Trophoblast cell (in vitro differentiated cells and primary cell): ENCODE data around the gene LCE1A.

Experiments used
- DNase-seq, 2 donors: peaks; one replicate each; pipeline ENCODE4 v3.0.0-alpha.2; 2016
- H2AFZ ChIP-seq: 2 replicates; pipeline ENCODE4 v1.6.1; 2013; ENCODE audit warnings: low read length, moderate library complexity, mild to moderate bottlenecking; ENCODE audit not compliant: insufficient read depth, poor library complexity
- H2AK5ac ChIP-seq: 2 replicates; pipeline ENCODE4 v1.6.1; 2013; ENCODE audit warnings: mild to moderate bottlenecking, low read length
- H2BK120ac ChIP-seq: 2 replicates; pipeline ENCODE4 v1.6.1; 2013; ENCODE audit warnings: low read length, mild to moderate bottlenecking, moderate library complexity; ENCODE audit not compliant: insufficient read depth, poor library complexity
- H2BK12ac ChIP-seq: 2 replicates; pipeline ENCODE4 v1.6.1; 2013; ENCODE audit warnings: mild to moderate bottlenecking, low read length, moderate library complexity
- H2BK5ac ChIP-seq: 2 replicates; pipeline ENCODE4 v1.6.1; 2013; ENCODE audit warnings: low read length, low read depth, moderate library complexity, mild to moderate bottlenecking; ENCODE audit not compliant: poor library complexity
- H3K14ac ChIP-seq: 2 replicates; pipeline ENCODE4 v1.6.1; 2013; ENCODE audit warnings: mild to moderate bottlenecking, low read length
- H3K18ac ChIP-seq: 2 replicates; pipeline ENCODE4 v1.6.1; 2013; ENCODE audit warnings: mild to moderate bottlenecking, low read length
- H3K23ac ChIP-seq: 2 replicates; pipeline ENCODE4 v1.6.1; 2013; ENCODE audit warnings: low read length
- H3K27ac ChIP-seq: 2 replicates; pipeline ENCODE4 v1.5.1; 2013; ENCODE audit warnings: low read depth, mild to moderate bottlenecking, inconsistent platforms, low read length, moderate library complexity
- H3K27me3 ChIP-seq: 2 replicates; pipeline ENCODE4 v1.6.1; 2013; ENCODE audit warnings: inconsistent platforms, mild to moderate bottlenecking, low read length, moderate library complexity; ENCODE audit not compliant: insufficient read depth
- H3K36me3 ChIP-seq, 2 experiments: 1 replicate in 1 of 2; 2 replicates in 1 of 2; pipeline ENCODE4 v1.6.1; 2013; ENCODE audit warnings: low read length in 2 of 2, mild to moderate bottlenecking in 2 of 2, moderate library complexity in 1 of 2; ENCODE audit not compliant: insufficient read depth in 2 of 2, control insufficient read depth in 1 of 2
- H3K4ac ChIP-seq: 2 replicates; pipeline ENCODE4 v1.6.1; 2013; ENCODE audit warnings: low read depth, mild to moderate bottlenecking, low read length, moderate library complexity
- H3K4me1 ChIP-seq, 2 experiments: 1 replicate in 1 of 2; 2 replicates in 1 of 2; pipeline ENCODE4 v1.6.1; 2013; ENCODE audit warnings: low read length in 2 of 2, mild to moderate bottlenecking in 2 of 2, moderate library complexity in 1 of 2; ENCODE audit not compliant: insufficient read depth in 2 of 2, control insufficient read depth in 1 of 2
- H3K4me2 ChIP-seq: 2 replicates; pipeline ENCODE4 v1.6.1; 2013; ENCODE audit warnings: inconsistent platforms, mild to moderate bottlenecking, low read length, moderate library complexity
- H3K4me3 ChIP-seq: 2 replicates; pipeline ENCODE4 v1.5.1; 2013; ENCODE audit warnings: mild to moderate bottlenecking, low read depth, low read length, inconsistent platforms
- H3K79me1 ChIP-seq: one replicate; pipeline ENCODE4 v1.6.1; 2013; ENCODE audit warnings: low read length
- H3K79me2 ChIP-seq: 2 replicates; pipeline ENCODE4 v1.6.1; 2013; ENCODE audit warnings: low read length, mild to moderate bottlenecking; ENCODE audit not compliant: control insufficient read depth, insufficient read depth, poor library complexity
- H3K9ac ChIP-seq: 2 replicates; pipeline ENCODE4 v1.6.1; 2013; ENCODE audit warnings: mild to moderate bottlenecking, low read length
- H3K9me3 ChIP-seq: 2 replicates; pipeline ENCODE4 v1.6.1; 2013; ENCODE audit warnings: low read depth, mild to moderate bottlenecking, control low read depth, inconsistent platforms, low read length; ENCODE audit not compliant: insufficient read depth
- H4K12ac ChIP-seq: 2 replicates; pipeline ENCODE4 v1.6.1; 2013; ENCODE audit warnings: low read depth, mild to moderate bottlenecking, low read length, moderate library complexity
- H4K8ac ChIP-seq: 2 replicates; pipeline ENCODE4 v1.6.1; 2013; ENCODE audit warnings: low read depth, mild to moderate bottlenecking, low read length, moderate library complexity
- H4K91ac ChIP-seq: one replicate; pipeline ENCODE4 v1.6.1; 2013; ENCODE audit warnings: low read depth, mild to moderate bottlenecking, low read length, moderate library complexity
- WGBS: extraction: QIAGEN DNeasy Blood & Tissue Kit; methylation state at CpG from one replicate; pipeline ENCODE4 v1.1.7; 2013; ENCODE audit warnings: missing lambda C conversion rate; ENCODE audit not compliant: insufficient read length, insufficient coverage; ENCODE audit errors: extremely low coverage; 5-methylcytosine and 5-hydroxymethylcytosine counted together

The LCE1A gene

GRCh38 chr1:152871731-152872126, 44.5 kb downstream of the LCE1A start:
- Histone ChIP-seq H2BK12ac (no peak overlapping the region), H3K4me3 (no peak overlapping the region), H3K4me1 (no peaks in the 10 kb centered on the region), H3K23ac (no peak overlapping the region), H3K36me3 (no peaks in the 10 kb centered on the region), H3K4ac (no peak overlapping the region), H3K4me2 (no peak overlapping the region), H4K8ac (no peak overlapping the region), H3K18ac (no peak overlapping the region), H3K27ac (no peak overlapping the region), H2AK5ac (no peak overlapping the region), H3K9me3 (peaks cover 2% of the 10 kb centered on the region), H3K9ac (no peak overlapping the region), H4K12ac (no peak overlapping the region), H2BK120ac (no peak overlapping the region), H3K27me3 (no peaks in the 10 kb centered on the region), H4K91ac (no peak overlapping the region), H2AFZ (no peak overlapping the region), H3K79me1 (no peaks in the 10 kb centered on the region), H2BK5ac (no peak overlapping the region), H3K14ac (no peak overlapping the region), H3K79me2 (no peaks in the 10 kb centered on the region)
- DNase-seq = no peak
- no CpG with 5 or more reads among the region's 6 CpGs for whole genome bisulfite sequencing

- Histone ChIP-seq H3K4me3 (no peak overlapping the region), H3K23ac (no peak overlapping the region), H3K27me3 (no peaks in the 10 kb centered on the region), H3K27ac (no peak overlapping the region), H3K4me1 (no peaks in the 10 kb centered on the region), H3K36me3 (no peaks in the 10 kb centered on the region), H3K4me2 (no peak overlapping the region), H2AK5ac (no peak overlapping the region), H3K4ac (no peak overlapping the region), H4K12ac (no peak overlapping the region), H3K9me3 (no peaks in the 10 kb centered on the region), H2BK12ac (no peak overlapping the region), H3K18ac (no peak overlapping the region), H4K8ac (no peak overlapping the region), H3K79me2 (no peaks in the 10 kb centered on the region), H3K9ac (no peak overlapping the region), H3K14ac (no peak overlapping the region), H2BK5ac (no peak overlapping the region), H3K79me1 (no peaks in the 10 kb centered on the region), H4K91ac (no peak overlapping the region), H2BK120ac (no peak overlapping the region), H2AFZ (no peak overlapping the region)
- no peak for DNase-seq
Measured at GRCh38 chr1:152873495-152873894, 46.2 kb downstream of the LCE1A start.

- H4K91ac ChIP-seq = no peak overlapping the region
- H3K23ac ChIP-seq = no peak overlapping the region
- H4K8ac ChIP-seq = no peak overlapping the region
- no peak overlapping the region for H3K9ac ChIP-seq
- peaks cover 5% of the 10 kb centered on the region for H3K9me3 ChIP-seq
- no peak overlapping the region for H3K27ac ChIP-seq
- no peak overlapping the region for H2AFZ ChIP-seq
- H3K79me2 ChIP-seq = no peaks in the 10 kb centered on the region
- no peak overlapping the region for H2BK12ac ChIP-seq
- H3K18ac ChIP-seq = no peak overlapping the region
- H3K4me1 ChIP-seq = no peaks in the 10 kb centered on the region
- H2BK120ac ChIP-seq = no peak overlapping the region
- H3K79me1 ChIP-seq = no peaks in the 10 kb centered on the region
- no peaks in the 10 kb centered on the region for H3K27me3 ChIP-seq
- H3K4me2 ChIP-seq = no peak overlapping the region
- no peak overlapping the region for H2AK5ac ChIP-seq
- H4K12ac ChIP-seq = no peak overlapping the region
- no CpG with 5 or more reads among the region's 1 CpG for WGBS
- H3K4ac ChIP-seq = no peak overlapping the region
- DNase-seq = no peak
- H3K4me3 ChIP-seq = no peak overlapping the region
- no peaks in the 10 kb centered on the region for H3K36me3 ChIP-seq
- no peak overlapping the region for H2BK5ac ChIP-seq
- no peak overlapping the region for H3K14ac ChIP-seq
Measured at GRCh38 chr1:152876827-152877226, 49.6 kb downstream of the LCE1A start.
